Cardiac fibroblast (primary cell): ENCODE results near the gene MAP2.

ENCODE experiments used
- DNase-seq, 2 donors: peaks; one replicate each; pipeline versions ENCODE4 v3.0.0 to v3.0.0-alpha.2; 2010; ENCODE audit warnings: low read depth in 2 of 2
- H3K4me3 ChIP-seq, 2 donors: replicated peaks in 1 of 2; 1 replicate in 1 of 2; 2 replicates in 1 of 2; pipeline ENCODE4 v1.5.1; 2011; ENCODE audit warnings: low read depth in 2 of 2, low read length in 2 of 2, mild to moderate bottlenecking in 2 of 2, moderate library complexity in 1 of 2
- TF ChIP-seq, protein P1 (sequence below): IDR thresholded peaks from one replicate; pipeline ENCODE4 v1.5.1; 2011; ENCODE audit warnings: low read depth, mild to moderate bottlenecking, low read length, inconsistent platforms

The MAP2 gene

DNA sequence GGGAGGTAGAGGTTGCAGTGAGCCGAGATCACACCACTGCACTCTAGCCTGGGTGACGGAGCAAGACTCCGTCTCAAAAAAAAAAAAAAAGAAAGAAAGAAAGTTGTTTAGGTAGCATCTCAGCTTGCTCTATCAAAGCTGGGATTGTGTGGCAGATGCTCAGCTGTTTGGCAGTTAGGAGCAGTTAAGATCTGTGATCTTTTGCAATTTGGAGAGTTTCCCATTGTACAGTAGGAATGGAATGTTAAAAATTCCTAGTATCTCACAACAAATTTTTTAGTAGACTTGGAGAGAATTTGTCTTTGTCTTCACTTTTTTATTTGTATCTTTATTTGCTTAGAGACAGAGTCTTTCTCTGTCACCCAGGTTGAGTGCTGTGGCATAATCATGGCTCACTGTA is 224.9 kb downstream of the MAP2 start:
- DNase-seq: peak; percentile 71 to 83
- no peak overlapping the region for H3K4me3 ChIP-seq
- TF ChIP-seq, protein P1, sequence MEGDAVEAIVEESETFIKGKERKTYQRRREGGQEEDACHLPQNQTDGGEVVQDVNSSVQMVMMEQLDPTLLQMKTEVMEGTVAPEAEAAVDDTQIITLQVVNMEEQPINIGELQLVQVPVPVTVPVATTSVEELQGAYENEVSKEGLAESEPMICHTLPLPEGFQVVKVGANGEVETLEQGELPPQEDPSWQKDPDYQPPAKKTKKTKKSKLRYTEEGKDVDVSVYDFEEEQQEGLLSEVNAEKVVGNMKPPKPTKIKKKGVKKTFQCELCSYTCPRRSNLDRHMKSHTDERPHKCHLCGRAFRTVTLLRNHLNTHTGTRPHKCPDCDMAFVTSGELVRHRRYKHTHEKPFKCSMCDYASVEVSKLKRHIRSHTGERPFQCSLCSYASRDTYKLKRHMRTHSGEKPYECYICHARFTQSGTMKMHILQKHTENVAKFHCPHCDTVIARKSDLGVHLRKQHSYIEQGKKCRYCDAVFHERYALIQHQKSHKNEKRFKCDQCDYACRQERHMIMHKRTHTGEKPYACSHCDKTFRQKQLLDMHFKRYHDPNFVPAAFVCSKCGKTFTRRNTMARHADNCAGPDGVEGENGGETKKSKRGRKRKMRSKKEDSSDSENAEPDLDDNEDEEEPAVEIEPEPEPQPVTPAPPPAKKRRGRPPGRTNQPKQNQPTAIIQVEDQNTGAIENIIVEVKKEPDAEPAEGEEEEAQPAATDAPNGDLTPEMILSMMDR: no peak

DNA sequence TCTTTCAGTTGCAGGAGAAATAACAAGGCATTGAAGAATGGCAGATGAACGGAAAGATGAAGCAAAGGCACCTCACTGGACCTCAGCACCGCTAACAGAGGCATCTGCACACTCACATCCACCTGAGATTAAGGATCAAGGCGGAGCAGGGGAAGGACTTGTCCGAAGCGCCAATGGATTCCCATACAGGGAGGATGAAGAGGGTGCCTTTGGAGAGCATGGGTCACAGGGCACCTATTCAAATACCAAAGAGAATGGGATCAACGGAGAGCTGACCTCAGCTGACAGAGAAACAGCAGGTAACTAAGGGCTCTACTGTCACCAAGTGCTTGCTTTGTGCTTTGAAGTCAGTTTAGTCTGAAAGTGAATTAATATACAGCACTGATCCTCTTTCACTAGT is 229.3 kb downstream of the MAP2 start:
- H3K4me3 ChIP-seq: no peak overlapping the region
- TF ChIP-seq, protein P1: no peak
- no peak for DNase-seq

DNA sequence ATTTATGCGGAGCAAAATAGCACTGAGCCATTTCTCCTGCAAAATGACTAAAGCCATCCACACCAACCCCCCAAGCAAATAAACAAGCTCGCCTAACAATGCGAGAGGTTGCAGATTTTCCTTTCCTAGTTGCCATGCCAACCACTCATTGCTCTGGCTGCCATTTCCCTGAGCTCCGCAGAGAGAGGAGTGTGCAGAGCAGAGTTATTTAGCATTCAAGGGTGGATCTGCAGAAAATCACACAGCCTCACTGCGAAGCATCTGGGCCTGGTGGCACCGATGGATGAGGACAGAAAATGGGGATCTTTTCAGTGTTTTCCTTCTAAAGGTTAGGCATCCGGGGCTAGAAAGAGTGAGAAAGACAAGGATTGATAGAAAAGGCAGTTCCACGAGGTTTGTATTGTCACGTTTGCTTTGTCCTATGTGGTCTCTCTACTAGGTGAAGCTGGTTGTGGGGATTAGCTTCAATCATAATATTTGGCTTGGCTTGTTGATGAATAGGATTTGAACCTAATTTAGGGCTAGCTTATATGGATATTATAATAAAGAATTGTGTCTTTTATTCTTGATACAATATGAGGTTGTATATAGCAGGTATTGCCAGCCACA is 237.5 kb downstream of the MAP2 start:
- H3K4me3 ChIP-seq: no peak overlapping the region
- no peak for DNase-seq
- TF ChIP-seq, protein P1: no peak

DNA sequence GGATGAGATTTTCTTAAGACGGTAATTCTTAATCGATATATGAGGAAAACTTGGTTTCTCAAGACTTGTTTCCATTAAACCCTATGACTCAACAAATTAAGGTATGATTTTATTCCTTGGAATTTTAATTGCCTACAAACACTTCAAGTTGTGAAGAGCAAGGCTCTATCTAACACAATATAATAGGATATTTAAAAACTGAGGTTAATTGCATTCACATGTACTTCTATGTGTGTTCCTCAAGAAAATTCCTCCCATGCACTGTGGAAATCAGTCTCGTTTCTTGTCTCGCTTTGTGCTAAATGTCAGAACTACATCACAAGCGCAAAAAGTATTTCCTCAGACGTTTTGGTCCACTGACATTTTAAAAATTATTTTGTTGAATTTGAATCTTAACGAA is 238.2 kb downstream of the MAP2 start:
- TF ChIP-seq, protein P1: no peak
- no peak for DNase-seq
- H3K4me3 ChIP-seq: no peak overlapping the region

DNA sequence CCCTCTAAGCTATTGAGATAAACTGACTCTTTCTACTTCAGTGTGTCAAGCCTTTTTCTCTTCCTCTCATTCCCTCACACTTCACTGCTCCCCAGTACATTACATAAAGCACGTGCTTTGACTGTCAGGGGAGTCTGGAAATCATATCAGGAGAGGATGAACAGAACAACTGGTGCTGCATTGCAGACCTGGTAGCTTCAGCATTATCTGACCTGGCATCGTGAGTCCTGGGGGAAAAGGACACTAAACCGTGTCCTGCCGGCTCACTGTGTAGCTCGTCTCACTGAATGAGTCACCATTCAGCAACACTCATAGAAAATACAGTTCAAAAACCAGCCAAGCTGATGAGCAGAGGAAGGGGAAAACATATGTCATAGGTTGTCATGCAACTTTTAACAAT is 239.3 kb downstream of the MAP2 start:
- H3K4me3 ChIP-seq: no peak overlapping the region
- TF ChIP-seq, protein P1: no peak
- peak; percentile 21 to 58 for DNase-seq

DNA sequence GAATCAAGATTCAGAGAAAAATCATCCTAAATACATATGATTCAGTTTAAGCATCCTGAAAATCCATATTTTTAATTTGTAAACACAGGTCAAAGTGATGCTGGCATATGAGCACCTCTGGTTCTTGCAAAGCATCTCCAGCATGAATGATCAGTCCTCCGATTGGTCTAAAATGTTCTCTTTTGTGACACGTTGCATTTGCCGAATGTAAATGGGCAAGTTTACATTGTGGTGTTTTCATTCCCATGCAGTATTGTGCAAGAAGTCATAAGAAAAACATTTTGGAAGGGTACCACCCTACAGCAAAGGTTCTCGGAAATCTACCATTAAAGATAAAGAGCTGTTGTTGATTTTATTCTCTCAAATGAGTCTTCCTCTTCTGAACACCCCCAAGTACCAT is 239.8 kb downstream of the MAP2 start:
- TF ChIP-seq, protein P1: no peak
- DNase-seq: peak in 1 of 2 donors; percentile 31
- H3K4me3 ChIP-seq: no peak overlapping the region

DNA sequence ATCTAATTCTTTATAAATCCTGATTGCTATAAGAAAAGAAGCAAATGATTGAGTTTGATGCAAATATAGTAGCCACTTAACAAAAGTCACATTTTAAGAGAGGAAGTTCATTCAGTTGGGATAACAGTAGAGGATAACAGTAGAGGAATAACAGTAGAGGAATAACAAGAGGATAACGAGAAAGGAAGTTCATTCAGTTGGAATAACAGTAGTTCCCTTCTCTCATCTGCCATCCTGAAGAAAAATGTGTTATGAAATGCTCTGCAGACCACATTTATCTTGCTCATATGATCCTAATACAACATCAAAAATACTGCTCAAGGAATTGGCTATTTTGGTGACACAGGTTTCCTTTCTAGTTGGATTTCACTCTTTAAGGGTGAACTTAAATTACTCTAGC is 242.4 kb downstream of the MAP2 start:
- no peak for DNase-seq
- TF ChIP-seq, protein P1: no peak
- no peak overlapping the region for H3K4me3 ChIP-seq
